NCI-H2171 treated with DMSO at 0.1 percent for 48 hours (cell line): Measurements from ENCODE around the gene TAS2R16.
"Not testable (repeated sequence)": the region's sequence is repeated elsewhere in the genome, so short reads cannot be mapped to it uniquely, and the experiment has no call there.

Experiments
- DNase-seq: peaks from one replicate; lab custom pipeline; 2025; lab: John Stamatoyannopoulos, UW

Gene TAS2R16

GRCh38 chr7:122972056-122972455 is 23.4 kb downstream of the TAS2R16 start:
- DNase-seq = no peak

DNA sequence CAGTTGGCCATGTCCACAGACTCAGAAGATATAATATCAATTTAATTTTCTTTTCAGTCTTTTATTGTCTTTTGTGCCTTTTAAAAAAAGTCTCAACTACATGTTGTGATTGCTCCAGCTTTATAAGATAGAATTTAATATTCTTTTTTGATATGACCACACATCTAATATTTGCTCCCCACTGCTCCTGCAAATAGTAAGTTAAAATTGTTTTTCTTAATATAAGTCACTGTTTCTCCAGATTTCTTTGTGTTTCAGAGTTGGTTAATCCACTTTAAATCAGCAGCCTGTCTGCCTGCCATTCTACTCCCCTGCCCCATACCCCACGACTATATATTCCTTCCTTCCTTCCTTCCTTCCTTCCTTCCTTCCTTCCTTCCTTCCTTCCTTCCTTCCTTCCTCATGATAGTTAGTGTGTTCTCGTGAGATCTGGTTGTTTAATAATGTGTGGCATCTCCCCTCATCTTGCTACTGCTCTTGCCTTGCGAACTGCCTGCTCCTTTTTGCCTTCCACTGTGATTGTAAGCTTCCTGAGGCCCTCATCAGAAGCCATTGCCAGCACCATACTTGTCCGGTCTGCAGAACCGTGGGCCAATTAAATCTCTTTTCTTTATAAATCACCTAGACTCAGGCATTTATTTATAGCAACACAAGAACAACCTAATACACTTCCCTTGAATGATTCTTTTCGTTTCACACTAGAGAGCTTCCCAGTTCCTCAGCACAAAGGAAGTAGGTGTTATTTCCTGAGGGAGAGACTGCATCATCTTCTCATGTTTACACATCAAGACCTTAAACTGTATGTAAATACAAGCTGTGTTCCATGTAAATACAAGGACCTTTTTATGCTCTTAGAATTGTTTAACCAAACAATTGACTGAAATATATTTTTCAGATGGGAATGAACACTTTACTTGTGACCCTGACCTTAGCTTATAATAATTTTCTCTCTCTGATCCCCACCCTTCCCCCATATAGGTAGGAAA is 24.5 kb downstream of the TAS2R16 start:
- no peak for DNase-seq

DNA sequence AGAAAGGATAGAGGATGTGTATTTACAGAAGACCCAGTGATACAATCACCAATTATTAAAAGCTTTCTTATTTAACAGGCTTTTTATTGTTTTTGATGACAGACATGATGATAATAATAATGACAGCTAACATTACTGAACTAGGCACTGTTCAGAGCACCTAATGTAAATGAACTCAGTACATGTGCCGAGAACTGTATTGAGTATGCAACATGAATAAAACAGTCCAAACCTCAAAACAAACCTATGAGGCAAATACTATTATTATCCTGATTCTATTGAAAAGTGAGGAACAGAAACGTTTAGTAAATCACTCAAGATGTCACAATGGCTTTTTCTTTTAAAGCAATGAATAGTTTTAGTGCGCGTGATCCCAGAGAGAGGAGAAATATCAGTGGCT is 27.1 kb downstream of the TAS2R16 start:
- DNase-seq = no peak

GRCh38 chr7:122965306-122965705 is 30.2 kb downstream of the TAS2R16 start:
- peak; percentile 85 for DNase-seq

DNA sequence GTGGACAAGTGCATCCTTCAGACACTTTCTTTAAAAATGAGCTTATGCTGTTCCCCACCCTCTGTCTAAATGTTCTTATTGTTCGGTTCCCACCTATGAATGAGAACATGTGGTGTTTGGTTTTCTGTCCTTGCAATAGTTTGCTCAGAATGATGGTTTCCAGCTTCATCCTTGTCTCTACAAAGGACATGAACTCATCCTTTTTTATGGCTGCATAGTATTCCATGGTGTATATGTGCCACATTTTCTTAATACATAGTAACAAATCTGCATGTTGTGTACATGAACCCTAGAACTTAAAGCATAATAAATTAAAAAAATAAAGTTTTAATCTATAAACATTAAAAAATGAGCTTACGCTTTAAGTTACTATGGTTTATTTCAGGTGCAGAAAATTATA is 41.8 kb downstream of the TAS2R16 start:
- not testable (repeated sequence) for DNase-seq

DNA sequence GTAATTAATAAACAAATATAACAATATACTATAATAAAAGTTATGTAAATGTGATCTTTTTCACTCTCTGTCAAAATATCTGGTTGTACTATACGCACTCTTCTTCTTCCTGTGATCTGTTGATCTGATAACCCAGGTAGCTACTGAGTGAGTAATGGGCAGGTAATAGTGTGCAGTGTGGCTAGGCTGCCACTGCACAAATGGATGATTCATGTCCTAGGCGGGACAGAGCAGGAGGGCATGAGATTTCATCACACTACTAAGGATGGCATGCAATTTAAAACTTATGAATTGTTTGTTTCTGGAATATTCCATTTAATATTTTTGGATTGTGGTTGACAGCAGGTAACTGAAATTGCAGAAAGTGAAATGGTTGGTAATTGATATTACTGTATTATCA is 44.5 kb downstream of the TAS2R16 start:
- DNase-seq = no peak

DNA sequence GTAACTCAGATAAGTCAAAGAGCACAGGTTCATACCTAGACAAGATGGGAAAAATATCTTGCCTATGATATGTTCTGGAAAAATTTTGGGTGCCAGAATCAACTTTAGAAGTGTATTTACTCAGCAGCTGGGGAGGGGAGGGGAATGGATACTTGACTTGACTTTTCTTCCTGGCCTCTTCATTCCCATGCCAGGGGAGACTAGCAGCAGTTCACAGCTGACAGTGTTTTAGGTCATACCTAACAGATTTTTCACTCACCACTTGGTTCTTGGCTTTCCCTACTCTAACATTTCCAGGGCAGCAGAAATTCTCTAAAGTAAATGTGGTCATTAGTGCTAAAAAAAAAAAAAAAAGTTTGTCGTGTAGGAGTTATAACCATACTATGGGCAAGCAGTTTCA is 46.3 kb downstream of the TAS2R16 start:
- DNase-seq = no peak
